Retina (tissue), 1 donor: ENCODE measurements around the gene CARMIL3.
A peak's percentile ranks its signal among the peaks of the same experiment; 100 is the strongest.

ENCODE experiments used
- DNase-seq: peaks from one replicate; pipeline ENCODE4 v3.0.0-alpha.2; 2016

Gene CARMIL3

GRCh38 chr14:24077086-24077485, 25.3 kb downstream of the CARMIL3 start:
- DNase-seq: no peak

DNA sequence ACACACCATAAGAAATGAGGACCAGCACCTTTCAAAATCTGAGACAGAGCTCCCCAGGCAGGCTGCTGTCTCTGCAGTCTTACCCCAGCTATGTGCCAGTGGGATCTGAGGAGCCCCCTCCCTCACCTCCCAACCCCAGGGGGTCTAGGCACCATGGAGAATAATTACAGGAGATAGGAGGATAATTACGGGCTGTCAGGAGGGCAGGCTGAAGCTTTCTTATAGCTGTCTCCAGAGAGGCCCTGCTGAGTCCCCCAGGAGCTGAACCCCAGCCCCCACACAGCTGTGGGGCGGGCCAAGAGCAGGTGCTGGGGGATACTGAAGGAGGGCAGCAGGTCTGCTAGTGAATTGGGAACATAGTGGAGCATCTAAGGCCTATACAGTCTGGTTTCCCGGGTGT, 26.3 kb downstream of the CARMIL3 start:
- peak; percentile 48 for DNase-seq

DNA sequence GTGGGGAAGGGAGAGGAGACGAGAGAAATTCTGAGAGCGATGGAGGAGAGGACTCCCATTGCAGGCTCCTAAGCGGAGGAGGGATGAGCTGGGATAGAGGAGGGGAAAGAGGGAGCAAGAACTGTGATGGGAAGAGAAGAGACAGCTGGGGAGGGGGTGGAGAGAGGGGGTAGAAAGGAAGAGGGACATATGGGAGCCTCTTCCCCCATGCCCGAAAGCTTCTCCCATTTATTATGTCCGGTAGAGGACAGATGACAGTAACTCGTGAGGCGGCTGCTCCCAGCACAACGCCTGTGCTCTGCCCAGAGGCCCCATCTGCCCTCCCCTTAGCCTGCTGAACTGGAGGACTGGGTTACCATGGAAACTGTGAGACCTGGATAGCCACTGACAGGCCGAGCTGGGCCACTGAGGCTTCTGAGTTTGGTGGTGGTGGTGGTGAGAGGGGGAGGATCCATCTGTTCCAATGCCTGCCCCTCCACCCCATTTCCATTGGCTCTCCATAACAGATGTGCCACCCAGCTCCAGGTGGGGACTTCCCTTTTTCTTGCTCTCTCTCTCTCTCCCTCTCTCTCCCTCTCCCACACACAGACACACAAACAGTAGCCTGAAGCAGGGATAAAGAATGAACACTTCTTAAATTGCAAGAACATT, 27.8 kb downstream of the CARMIL3 start:
- peak; percentile 85 for DNase-seq

GRCh38 chr14:24080142-24080530, 28.3 kb downstream of the CARMIL3 start:
- DNase-seq: no peak

DNA sequence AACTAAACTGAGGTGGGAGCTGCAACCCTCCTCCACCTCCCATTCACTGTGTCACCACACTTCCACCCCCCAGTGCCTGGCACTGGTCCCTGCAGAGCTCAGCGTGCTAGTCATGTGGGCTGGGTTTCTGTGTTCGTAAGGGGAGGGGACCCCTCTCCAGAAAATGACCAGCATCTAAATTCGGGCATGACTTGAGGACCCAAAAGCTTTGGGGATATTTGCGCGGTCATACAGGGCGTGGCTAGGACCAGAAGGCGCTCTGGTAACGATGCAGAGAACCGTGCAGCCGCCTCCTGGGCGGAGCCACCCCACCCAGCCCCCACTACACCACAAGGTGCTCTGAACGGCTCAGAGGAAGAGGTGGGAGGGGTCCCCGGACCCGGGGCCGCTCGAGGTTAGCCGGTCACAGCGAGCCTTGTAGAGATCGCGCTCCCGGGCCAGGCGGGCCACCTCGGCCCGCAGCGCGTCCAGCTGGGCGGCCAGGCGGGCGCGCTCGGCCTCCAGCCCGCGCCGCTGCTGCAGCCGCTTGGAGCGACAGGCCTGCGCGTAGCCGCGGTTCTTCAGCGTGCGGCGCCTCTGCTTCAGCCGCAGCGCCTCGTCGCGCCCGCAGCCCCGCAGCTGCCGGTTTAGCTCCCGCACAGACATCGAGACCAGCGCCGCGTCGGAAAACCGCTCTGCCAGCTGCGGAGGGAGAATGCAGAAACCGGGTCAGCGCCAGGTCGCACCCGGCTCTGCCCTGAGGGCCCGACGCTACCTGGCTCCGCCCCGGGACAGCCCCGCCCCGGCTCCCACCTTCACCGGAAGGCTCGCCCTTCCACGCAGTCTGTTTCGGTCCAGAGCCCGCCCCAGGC, 29.3 kb downstream of the CARMIL3 start:
- DNase-seq: peak; percentile 81

DNA sequence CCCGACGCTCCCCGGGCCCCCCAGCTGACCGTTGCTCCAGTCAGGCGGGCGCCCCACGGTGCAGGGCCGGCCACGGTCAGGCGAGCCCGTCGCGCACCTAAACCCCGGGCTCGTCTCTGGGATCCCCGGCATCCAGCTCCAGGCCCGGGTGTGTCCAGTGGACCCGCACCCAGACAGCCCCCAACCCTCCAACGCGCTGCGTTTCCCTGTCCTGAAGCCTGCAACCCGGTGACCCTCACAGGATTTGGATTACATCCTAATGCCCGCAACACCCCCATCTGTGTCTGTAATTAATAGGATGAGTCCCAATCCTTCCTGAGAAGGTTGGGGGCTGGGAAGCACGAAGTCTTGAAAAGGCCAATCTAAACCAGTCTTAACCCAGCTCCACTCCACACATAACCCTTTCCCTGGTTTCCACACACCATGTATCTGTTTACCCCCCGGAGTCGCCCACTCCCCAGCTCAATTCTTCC, 30.0 kb downstream of the CARMIL3 start:
- DNase-seq: peak; percentile 54

DNA sequence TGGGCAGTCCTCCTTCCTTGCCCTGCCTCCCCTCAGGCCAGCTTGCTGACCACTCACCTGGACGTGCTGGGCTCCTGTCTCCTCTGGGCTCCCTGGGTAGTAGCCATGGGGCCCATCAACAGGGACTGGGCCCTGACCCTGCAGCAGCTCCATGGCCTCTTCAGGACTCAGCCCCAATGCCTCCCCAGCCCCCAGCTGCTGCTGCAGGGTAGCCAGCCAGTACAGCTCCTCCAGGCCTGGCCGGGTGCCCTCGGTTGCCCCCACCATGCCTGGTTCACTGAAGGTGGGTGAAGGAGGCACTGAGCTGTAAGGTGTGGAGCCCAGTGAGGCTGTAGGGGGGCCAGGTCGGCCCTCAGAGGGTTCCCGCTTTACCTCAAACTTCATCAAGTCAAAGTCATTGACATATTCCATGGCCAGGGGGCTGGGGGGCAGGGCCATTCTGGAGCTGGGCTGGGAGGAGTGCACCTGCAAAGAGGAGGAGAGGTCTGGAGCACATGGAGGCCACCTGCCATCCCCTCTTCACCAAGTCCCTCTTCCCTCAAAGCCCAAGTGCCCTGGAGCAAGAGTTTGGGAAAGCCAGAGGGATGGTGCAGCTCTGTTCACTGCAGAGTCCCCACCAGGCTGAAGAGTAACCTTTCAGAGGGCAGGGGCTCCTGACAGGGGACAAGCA, 30.7 kb downstream of the CARMIL3 start:
- no peak for DNase-seq

GRCh38 chr14:24083462-24083861, 31.7 kb downstream of the CARMIL3 start:
- no peak for DNase-seq

DNA sequence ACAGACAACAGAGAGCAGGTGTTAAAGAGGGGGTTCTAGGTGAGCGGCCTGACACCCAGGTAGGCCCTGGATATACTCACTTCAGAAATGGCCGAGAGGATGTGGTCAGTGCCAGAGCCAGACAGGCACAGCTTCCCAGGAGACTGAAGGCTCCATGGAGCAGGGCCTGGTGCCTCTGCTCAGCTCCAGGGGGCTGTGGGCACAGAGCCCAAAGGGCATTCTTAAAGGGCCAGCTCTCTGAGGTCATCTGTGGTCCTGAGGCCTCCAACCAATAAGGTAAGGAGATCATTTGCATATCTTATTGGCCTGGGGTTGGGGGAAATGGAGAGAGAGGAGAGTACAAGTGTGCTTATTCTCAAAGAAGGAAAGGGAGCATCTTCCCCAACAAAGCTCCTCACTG, 32.6 kb downstream of the CARMIL3 start:
- no peak for DNase-seq

DNA sequence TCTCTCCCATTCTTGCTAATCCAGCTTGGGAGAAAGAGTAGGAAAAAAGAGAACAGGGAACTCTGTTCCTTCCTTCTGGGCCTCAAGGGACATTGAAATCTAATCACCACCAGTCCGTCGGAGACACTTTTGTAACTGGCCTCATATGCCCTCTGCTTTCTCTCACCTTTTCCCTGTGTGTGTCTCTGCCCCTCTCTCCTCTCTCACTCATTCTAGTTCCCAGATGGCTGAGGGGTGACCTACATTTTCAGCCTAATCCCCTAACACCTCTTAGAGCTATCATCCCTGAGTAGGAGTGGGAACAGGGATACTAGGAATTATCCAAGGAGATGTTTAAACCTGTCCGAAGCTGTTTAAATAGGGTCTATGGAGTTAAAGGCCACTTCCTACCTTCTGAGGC, 33.4 kb downstream of the CARMIL3 start:
- DNase-seq: no peak

- peak; percentile 57 for DNase-seq
Measured at GRCh38 chr14:24086193-24086955, 34.6 kb downstream of the CARMIL3 start.

- DNase-seq: no peak
Measured at GRCh38 chr14:24087004-24087403, 35.2 kb downstream of the CARMIL3 start.

DNA sequence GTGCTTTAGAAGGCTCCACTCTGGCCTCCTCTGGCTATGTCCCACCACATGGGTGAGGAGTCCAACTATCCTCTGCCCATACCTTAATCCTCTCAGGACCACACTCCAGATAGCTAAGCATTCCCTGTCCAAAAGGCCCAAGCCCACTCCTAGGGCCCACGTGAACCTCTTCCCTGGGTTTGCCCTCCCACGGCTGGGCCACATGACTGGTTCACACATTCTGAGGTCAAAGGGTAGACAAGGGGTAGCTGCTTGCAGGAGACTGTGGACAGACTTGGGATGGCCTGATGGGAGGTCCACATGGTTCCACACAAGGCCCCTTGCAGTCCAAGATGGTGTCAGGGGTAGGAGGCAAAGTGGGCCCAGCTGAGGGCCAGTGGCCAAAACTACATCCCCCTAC, 36.3 kb downstream of the CARMIL3 start:
- DNase-seq: no peak

GRCh38 chr14:24089890-24090289, 38.1 kb downstream of the CARMIL3 start:
- no peak for DNase-seq

DNA sequence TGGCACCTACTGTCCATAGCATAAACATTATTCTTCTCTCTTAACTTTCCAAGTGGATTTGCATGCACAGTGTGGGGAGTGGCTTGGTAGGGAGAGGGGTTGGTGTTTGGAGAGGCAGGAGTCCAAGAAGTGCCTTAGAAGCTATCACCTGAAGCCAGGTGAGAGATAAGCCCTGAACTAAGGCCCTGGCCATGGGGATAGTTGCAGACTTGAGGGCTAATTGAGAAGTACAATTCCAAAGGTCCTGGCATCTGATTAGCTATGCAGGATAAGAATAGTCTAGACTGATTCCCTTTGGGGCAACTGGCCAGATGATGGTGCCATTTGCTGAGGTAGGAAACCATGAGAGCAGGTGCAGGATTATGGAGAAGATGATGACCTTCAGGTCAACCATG, 40.3 kb downstream of the CARMIL3 start:
- DNase-seq: no peak

- no peak for DNase-seq
Measured at GRCh38 chr14:24092505-24093206, 40.8 kb downstream of the CARMIL3 start.

DNA sequence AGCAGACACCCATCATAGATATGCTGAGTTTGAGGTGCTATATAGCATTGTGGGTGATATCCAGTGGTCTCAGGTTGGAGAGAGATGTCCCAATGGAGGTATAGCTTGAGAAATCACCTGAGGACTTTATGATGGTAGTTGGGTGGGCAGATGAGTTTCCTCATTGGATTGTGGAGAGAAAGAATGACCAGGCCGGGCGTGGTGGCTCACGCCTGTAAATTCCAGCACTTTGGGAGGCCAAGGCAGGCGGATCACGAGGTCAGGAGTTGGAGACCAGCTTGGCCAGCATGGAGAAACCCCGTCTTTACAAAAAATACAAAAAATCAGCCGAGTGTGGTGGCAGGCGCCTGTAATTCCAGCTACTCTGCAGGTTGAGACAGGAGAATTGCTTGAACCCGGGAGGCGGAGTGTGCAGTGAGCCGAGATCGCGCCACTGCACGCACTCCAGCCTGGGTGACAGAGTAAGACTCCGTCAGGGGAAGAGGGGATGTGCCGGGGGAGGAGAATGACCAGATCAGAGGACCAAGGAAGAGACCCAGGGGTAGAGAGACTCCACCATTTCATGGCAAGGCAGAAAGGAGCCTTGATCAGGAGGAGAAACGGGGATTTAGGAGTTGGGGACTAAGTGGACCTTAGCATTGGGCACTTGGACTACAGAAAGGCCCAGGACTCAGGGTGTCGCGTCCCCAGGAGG, 41.5 kb downstream of the CARMIL3 start:
- no peak for DNase-seq

- DNase-seq: peak; percentile 89
Measured at GRCh38 chr14:24093901-24094840, 42.4 kb downstream of the CARMIL3 start, which contains the start of gene PCK2. Gene PCK2 (plus strand): TSS chr14:24094311. CDS start chr14:24094406, 95 bp downstream.

DNA sequence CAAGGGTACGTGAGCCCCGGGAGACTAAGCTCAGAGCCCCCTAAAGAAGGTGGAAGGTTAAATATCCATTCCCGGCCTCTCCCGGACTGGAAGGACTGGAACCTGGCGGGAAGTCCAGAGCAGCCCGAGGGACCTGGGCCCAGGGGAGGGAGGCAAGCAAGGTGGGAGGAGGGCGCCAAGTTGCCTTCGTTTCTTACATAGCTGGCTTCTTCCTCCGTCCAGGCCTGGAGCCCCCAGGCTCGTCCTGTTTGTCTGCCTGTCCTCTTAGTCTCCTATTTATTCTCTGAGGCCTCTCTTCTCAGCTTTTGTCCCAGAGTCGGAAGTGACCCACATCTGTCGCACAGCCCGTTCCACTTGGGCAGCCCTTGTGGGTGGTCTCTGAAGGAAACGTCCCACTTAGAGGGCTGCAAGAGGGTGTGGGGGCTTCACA, 43.0 kb downstream of the CARMIL3 start:
- peak; percentile 87 for DNase-seq
